C4-2B (cell line): ENCODE measurements around the gene ANKS1B.

Source experiments
- CTCF ChIP-seq: fragments of 450-650 bp; conservative IDR thresholded peaks from 2 replicates; pipeline ENCODE4 v1.5.1; 2017; ENCODE audit warnings: mild to moderate bottlenecking
- ZFX ChIP-seq: fragments of 450-650 bp; IDR thresholded peaks from 2 replicates; pipeline ENCODE4 v1.6.1; 2017

DNA sequence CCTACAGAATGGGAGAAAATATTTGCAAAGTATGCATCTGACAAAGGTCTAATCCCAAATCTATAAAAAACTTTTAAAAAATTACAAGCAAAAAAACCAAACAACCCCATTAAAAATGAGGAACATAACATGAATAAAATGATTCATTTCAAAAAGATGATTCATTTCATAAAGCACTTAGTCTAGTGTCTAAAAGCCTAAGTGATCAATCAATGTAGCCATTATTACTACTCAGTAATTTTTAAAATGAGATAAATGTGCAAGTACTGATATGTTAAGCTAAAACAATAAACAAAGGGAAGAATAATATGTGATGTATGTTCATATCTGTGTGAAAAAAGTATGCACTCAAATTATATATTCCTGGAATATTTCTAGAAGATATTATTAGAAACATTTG is 456.3 kb downstream of the ANKS1B start:
- no peak for TF ChIP-seq CTCF
- TF ChIP-seq ZFX, result no peak
